ENCODE measurements around the gene NPHP3.

Gene NPHP3

GRCh38 chr3:132655471-132655870 lies 66.7 kb downstream of the NPHP3 start:
- Histone ChIP-seq H3K4me1 (ENCODE audit: control insufficient read depth, insufficient read depth, low read length) (no peaks in the 10 kb centered on the region), H3K27ac (ENCODE audit: extremely low read depth, low read depth, low read length) (no peak overlapping the region), H3K36me3 (ENCODE audit: control insufficient read depth in 2 of 2, insufficient read depth in 1 of 2, low read length in 2 of 2) (no peaks in the 10 kb centered on the region), H3K9me3 (ENCODE audit: control insufficient read depth, insufficient read depth, low read depth, low read length) (no peaks in the 10 kb centered on the region), H3K4me3 (ENCODE audit: low read depth, low read length) (no peak overlapping the region)
- CTCF ChIA-PET = no interaction called here
- TF ChIP-seq ZNF324 (tag by site-specific recombination; IDR thresholded peaks at IDR 0.05) (no peak), HOXA7 (CRISPR knock-in tag; IDR thresholded peaks at IDR 0.05; ENCODE audit: borderline replicate concordance) (no peak), ZNF449 (tag by site-specific recombination; IDR thresholded peaks at IDR 0.05) (no peak)
- POLR2A ChIA-PET = no interaction called here

GRCh38 chr3:132654721-132655120 lies 67.5 kb downstream of the NPHP3 start:
- Histone ChIP-seq H3K36me3 (ENCODE audit: control insufficient read depth in 2 of 2, insufficient read depth in 1 of 2, low read length in 2 of 2) (no peaks in the 10 kb centered on the region), H3K4me1 (ENCODE audit: control insufficient read depth, insufficient read depth, low read length) (no peaks in the 10 kb centered on the region), H3K4me3 (ENCODE audit: low read depth, low read length) (no peak overlapping the region), H3K27ac (ENCODE audit: extremely low read depth, low read depth, low read length) (no peak overlapping the region), H3K9me3 (ENCODE audit: control insufficient read depth, insufficient read depth, low read depth, low read length) (no peaks in the 10 kb centered on the region)
- POLR2A ChIA-PET = no interaction called here
- CTCF ChIA-PET = interaction anchor here (0.6 kb wide), 1 partner anchor 520 kb away, joined by 3 read pairs; no protein-coding TSS in a partner anchor
- TF ChIP-seq ZNF121 (tag by site-specific recombination; IDR thresholded peaks at IDR 0.05) (no peak), ZNF157 (tag by site-specific recombination; IDR thresholded peaks at IDR 0.05) (no peak), ZNF621 (tag by site-specific recombination; IDR thresholded peaks at IDR 0.05) (no peak), ZNF366 (tag by site-specific recombination; conservative IDR thresholded peaks at IDR 0.05) (no peak), ZNF398 (tag by site-specific recombination; IDR thresholded peaks at IDR 0.05) (no peak), ZNF211 (tag by site-specific recombination; IDR thresholded peaks at IDR 0.05; ENCODE audit: low read depth) (no peak), ELK4 (IDR thresholded peaks at IDR 0.05; ENCODE audit: borderline replicate concordance, low read depth, low read length) (no peak), HOXA7 (CRISPR knock-in tag; IDR thresholded peaks at IDR 0.05; ENCODE audit: borderline replicate concordance) (no peak), ZNF223 (tag by site-specific recombination; IDR thresholded peaks at IDR 0.05) (no peak), TRIM28 (IDR thresholded peaks at IDR 0.05; ENCODE audit: borderline replicate concordance, low read length) (no peak), ZIC2 (tag by site-specific recombination; IDR thresholded peaks at IDR 0.05) (no peak), ZNF416 (tag by site-specific recombination; IDR thresholded peaks at IDR 0.05) (no peak), ZNF544 (tag by site-specific recombination; IDR thresholded peaks at IDR 0.05) (no peak), GLIS1 (tag by site-specific recombination; IDR thresholded peaks at IDR 0.05) (no peak), ZNF48 (tag by site-specific recombination; IDR thresholded peaks at IDR 0.05) (no peak), ZNF707 (tag by site-specific recombination; IDR thresholded peaks at IDR 0.05) (no peak)

- H3K9me3 ChIP-seq (ENCODE audit: control insufficient read depth, insufficient read depth, low read depth, low read length) = no peaks in the 10 kb centered on the region
- POLR2A ChIA-PET = no interaction called here
- H3K27ac ChIP-seq (ENCODE audit: extremely low read depth, low read depth, low read length) = no peak overlapping the region
- no peaks in the 10 kb centered on the region for H3K36me3 ChIP-seq (ENCODE audit: control insufficient read depth in 2 of 2, insufficient read depth in 1 of 2, low read length in 2 of 2)
- CTCF ChIA-PET = interaction anchor here (0.6 kb wide), 1 partner anchor 520 kb away, joined by 3 read pairs; no protein-coding TSS in a partner anchor
- TF ChIP-seq SP7 (tag by site-specific recombination; IDR thresholded peaks at IDR 0.05) = peak; percentile 57; the same call in 1 of the 2 replicates
- no peak for TF ChIP-seq OSR2 (tag by site-specific recombination; IDR thresholded peaks at IDR 0.05)
- no peak for TF ChIP-seq ZNF175 (tag by site-specific recombination; IDR thresholded peaks at IDR 0.05)
- no peak for TF ChIP-seq ZFP69B (tag by site-specific recombination; IDR thresholded peaks at IDR 0.05)
- H3K4me1 ChIP-seq (ENCODE audit: control insufficient read depth, insufficient read depth, low read length) = no peaks in the 10 kb centered on the region
- no peak overlapping the region for H3K4me3 ChIP-seq (ENCODE audit: low read depth, low read length)
These were observed 68.0 kb downstream of the NPHP3 start for GRCh38 chr3:132654190-132654589.
